Fibroblast of the aortic adventitia (primary cell): Measurements from ENCODE around the gene P2RX1. TPM values are rescaled to one million over a fixed set of nuclear protein-coding genes. Genes with fewer than 3 reads are reported as not detected.
"Not testable (repeated sequence)": the region's sequence is repeated elsewhere in the genome, so short reads cannot be mapped to it uniquely, and the experiment has no call there.

Experiments used
- DNase-seq: peaks from one replicate; pipeline ENCODE4 v3.0.0-alpha.2; 2010; ENCODE audit warnings: low read depth
- H3K4me3 ChIP-seq: 2 replicates; pipeline ENCODE4 v1.5.1; 2011; ENCODE audit warnings: low read depth, mild to moderate bottlenecking, control low read depth, low read length, moderate library complexity
- total RNA-seq: library from RNA; depleted of rRNA; stranded (reverse); fragments of >200 nt; gene quantifications from 2 replicates; pipeline ENCODE4 v1.2.3, GENCODE V29; 2012; ENCODE audit warnings: low replicate concordance
- TF ChIP-seq, protein P1 (sequence below): IDR thresholded peaks from 2 replicates; pipeline ENCODE4 v1.5.1; 2011; ENCODE audit warnings: mild to moderate bottlenecking, low read length, control low read depth, inconsistent platforms; ENCODE audit not compliant: insufficient read depth

The P2RX1 gene
- total RNA-seq, 1 donor = not detected

DNA sequence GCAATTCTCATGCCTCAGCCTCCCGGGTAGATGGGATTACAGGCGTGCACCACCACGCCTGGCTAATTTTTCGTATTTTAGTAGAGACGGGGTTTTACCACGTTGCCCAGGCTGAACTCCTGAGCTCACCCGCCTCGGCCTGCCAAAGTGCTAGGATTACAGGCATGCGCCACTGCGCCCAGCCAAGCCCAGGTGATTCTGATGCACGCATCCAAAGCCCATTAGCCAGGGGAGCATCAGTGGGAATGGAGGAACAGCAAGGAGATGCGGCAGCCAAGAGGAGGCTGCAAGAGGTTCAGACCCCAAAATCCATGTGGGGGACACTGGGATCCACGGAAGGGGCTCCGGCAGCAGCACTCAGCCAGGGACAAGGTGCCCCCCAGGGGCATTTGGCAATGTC lies 35.9 kb upstream of the P2RX1 start:
- TF ChIP-seq, protein P1, sequence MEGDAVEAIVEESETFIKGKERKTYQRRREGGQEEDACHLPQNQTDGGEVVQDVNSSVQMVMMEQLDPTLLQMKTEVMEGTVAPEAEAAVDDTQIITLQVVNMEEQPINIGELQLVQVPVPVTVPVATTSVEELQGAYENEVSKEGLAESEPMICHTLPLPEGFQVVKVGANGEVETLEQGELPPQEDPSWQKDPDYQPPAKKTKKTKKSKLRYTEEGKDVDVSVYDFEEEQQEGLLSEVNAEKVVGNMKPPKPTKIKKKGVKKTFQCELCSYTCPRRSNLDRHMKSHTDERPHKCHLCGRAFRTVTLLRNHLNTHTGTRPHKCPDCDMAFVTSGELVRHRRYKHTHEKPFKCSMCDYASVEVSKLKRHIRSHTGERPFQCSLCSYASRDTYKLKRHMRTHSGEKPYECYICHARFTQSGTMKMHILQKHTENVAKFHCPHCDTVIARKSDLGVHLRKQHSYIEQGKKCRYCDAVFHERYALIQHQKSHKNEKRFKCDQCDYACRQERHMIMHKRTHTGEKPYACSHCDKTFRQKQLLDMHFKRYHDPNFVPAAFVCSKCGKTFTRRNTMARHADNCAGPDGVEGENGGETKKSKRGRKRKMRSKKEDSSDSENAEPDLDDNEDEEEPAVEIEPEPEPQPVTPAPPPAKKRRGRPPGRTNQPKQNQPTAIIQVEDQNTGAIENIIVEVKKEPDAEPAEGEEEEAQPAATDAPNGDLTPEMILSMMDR = no peak
- no peak overlapping the region for H3K4me3 ChIP-seq
- DNase-seq = no peak

GRCh38 chr17:3951420-3951819 lies 35.2 kb upstream of the P2RX1 start:
- no peak for DNase-seq
- TF ChIP-seq, protein P1 = no peak
- no peak overlapping the region for H3K4me3 ChIP-seq

GRCh38 chr17:3951003-3951402 lies 34.7 kb upstream of the P2RX1 start:
- TF ChIP-seq, protein P1 = no peak
- no peak overlapping the region for H3K4me3 ChIP-seq
- DNase-seq = no peak

DNA sequence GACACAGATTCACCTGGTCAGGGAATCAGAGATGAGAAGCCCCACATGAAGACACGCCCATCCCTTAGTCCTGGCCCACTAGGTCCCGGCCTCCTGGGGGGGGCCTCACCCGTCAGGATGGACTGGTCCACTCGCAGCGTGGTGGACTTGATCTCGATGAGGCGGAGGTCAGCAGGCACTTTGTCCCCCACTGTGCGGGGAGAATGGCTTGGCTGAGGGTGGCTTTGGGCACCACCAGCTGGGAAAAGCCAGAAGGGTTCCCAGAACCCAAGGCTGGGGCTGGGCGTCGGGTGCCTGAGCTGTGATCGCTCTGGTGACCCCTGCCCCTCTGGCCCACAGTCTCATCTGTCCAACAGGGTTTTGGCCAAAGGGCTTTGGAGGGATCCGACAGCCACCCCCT lies 34.3 kb upstream of the P2RX1 start:
- TF ChIP-seq, protein P1 = no peak
- no peak overlapping the region for H3K4me3 ChIP-seq
- no peak for DNase-seq

DNA sequence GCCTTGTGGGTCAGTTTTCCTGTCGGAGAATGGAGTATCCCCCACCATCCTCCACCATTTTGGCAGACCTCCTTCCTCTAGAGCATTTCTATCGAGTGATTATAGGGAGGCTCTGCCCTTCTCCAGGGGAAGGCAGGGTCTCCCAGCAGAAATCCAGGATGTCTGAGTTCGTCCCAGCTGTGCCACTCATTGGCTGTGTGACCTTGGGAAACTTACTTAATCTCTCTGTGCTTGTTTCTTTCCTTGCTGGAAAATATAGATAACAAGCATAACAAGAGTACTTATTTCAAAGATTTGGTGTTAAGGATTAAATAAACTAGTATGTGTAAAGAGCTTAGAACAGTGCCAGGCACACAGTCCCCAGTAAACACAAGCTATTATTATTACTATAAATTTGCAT lies 33.2 kb upstream of the P2RX1 start:
- H3K4me3 ChIP-seq = no peak overlapping the region
- no peak for DNase-seq
- TF ChIP-seq, protein P1 = no peak

DNA sequence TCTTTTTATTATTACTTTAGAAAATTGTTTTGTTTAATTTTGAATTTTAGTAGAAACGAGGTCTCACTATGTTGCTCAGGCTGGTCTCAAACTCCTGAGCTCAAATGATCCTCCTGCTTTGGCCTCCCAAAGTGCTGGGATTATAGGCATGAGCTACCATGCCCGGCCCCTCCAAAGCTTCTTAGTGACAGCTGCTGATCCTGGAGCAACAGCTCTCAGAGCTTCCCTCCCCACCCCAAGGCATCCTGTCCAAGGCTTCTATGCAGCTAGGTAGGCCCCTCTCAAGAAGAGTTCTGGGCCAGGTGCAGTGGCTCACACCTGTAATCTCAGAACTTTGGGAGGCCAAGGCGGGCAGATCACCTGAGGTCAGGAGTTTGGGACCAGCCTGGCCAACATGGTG lies 32.3 kb upstream of the P2RX1 start:
- H3K4me3 ChIP-seq, DNase-seq: not testable (repeated sequence)

GRCh38 chr17:3947318-3947810 lies 31.1 kb upstream of the P2RX1 start:
- TF ChIP-seq, protein P1 = no peak
- no peak overlapping the region for H3K4me3 ChIP-seq
- DNase-seq = no peak
